Suprapubic skin (tissue), 3 donors: ENCODE results near the gene ADAMTS8.
A peak's percentile ranks its signal among the peaks of the same experiment; 100 is the strongest.

Experiments
- CTCF ChIP-seq, 2 donors: fragments of 200-600 bp in 1 of 2; fragments of 450-650 bp in 1 of 2; sonication (generic) in 1 of 2; IDR thresholded peaks; one replicate each; pipeline ENCODE4 v1.5.1; 2016 to 2019; ENCODE audit warnings: antibody characterized with exemption in 2 of 2, mild to moderate bottlenecking in 1 of 2, moderate library complexity in 1 of 2
- EP300 ChIP-seq: sonication (generic); formaldehyde crosslinking; IDR thresholded peaks from one replicate; pipeline ENCODE4 v1.6.1; 2017; ENCODE audit warnings: antibody characterized with exemption
- POLR2A ChIP-seq, 2 donors: fragments of 450-650 bp; IDR thresholded peaks; one replicate each; pipeline ENCODE4 v1.6.1; 2017; ENCODE audit warnings: antibody characterized with exemption in 2 of 2, mild to moderate bottlenecking in 2 of 2, moderate library complexity in 2 of 2

GRCh38 chr11:130429983-130430382, 1.6 kb upstream of the ADAMTS8 start:
- TF ChIP-seq CTCF (IDR thresholded peaks at IDR 0.05) (no peak), POLR2A (IDR thresholded peaks at IDR 0.05) (no peak), EP300 (peak; percentile 76)
